Cardiac muscle cell (in vitro differentiated cells and primary cell): ENCODE data around the gene CD164L2. TPM values are rescaled to one million over a fixed set of nuclear protein-coding genes. Genes with fewer than 3 reads are reported as not detected.
"Not testable (repeated sequence)": the region's sequence is repeated elsewhere in the genome, so short reads cannot be mapped to it uniquely, and the experiment has no call there.

Experiments used
- DNase-seq, 2 donors: peaks; one replicate each; pipeline versions ENCODE4 v3.0.0 to v3.0.0-alpha.2; 2010 to 2017; ENCODE audit warnings: low read depth in 1 of 2, low spot score in 1 of 2
- H3K27ac ChIP-seq: fragments of 200-600 bp; sonication (generic); 2 replicates; pipeline ENCODE4 v1.5.1; 2016
- H3K27me3 ChIP-seq: fragments of 200-600 bp; sonication (generic); 2 replicates; pipeline ENCODE4 v1.6.0; 2016; ENCODE audit warnings: control low read depth
- H3K36me3 ChIP-seq: fragments of 200-600 bp; sonication (generic); 2 replicates; pipeline ENCODE4 v1.5.1; 2016; ENCODE audit warnings: control low read depth
- H3K4me1 ChIP-seq: fragments of 200-600 bp; sonication (generic); 2 replicates; pipeline ENCODE4 v1.8.1; 2017; ENCODE audit warnings: low read depth, mild to moderate bottlenecking, mixed run types
- H3K4me3 ChIP-seq: fragments of 200-600 bp; sonication (generic); 2 replicates; pipeline ENCODE4 v1.5.1; 2016; ENCODE audit warnings: mild to moderate bottlenecking
- H3K9me3 ChIP-seq: fragments of 200-600 bp; sonication (generic); 2 replicates; pipeline ENCODE4 v1.5.1; 2017; ENCODE audit warnings: low read depth, mild to moderate bottlenecking, control low read depth
- polyA plus RNA-seq: library from polyadenylated mRNA; unstranded; fragments of >200 nt; fragmentation: Nextera tagmentation; extraction: Ambion mirVana; gene quantifications from 2 replicates; pipeline ENCODE4 v1.2.1, GENCODE V29; 2016
- total RNA-seq: library from RNA; depleted of rRNA; stranded (reverse); fragments of >200 nt; gene quantifications from 2 replicates; pipeline ENCODE4 v1.2.3, GENCODE V29; 2016
- TF ChIP-seq, protein P1 (sequence below): IDR thresholded peaks from 2 replicates; pipeline ENCODE4 v1.5.1; 2012; ENCODE audit warnings: low read depth, mild to moderate bottlenecking, low read length

The CD164L2 gene
- total and polyA plus RNA-seq, 2 experiments from 2014 or later, result 0.24 to 0.62 TPM

DNA sequence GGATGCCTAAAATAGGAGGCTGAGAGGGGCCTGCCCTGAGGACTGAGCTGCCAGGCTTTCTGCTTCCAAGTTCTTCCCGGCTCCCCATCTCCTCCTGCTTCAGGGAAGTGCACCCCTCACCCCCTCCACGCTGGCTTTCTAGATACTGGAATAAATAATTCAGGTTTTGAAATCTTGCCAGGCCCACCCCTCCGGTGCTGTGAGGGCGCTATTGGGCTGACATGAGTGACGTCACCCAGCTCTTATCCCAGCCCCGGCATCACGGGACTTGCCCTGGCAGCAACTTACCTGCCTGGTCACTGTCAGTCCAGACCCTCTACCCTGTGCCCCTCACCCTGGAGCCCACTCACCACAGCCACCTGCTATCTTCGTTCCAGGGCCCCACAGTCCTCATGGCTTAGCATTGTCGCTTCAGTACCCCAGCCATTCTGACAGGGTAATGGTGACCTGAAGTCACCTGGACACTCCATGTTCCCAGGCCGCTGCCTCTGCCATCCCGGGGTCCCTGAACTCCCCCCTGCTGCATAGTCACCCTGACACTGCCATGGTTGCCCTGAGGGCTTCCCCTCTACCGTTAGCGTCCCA lies 8.5 kb upstream of the CD164L2 start:
- Histone ChIP-seq H3K27ac (no peak overlapping the region), H3K4me1 (no peaks in the 10 kb centered on the region), H3K27me3 (no peaks in the 10 kb centered on the region), H3K9me3 (no peaks in the 10 kb centered on the region), H3K4me3 (no peak overlapping the region), H3K36me3 (no peaks in the 10 kb centered on the region)
- TF ChIP-seq, protein P1, sequence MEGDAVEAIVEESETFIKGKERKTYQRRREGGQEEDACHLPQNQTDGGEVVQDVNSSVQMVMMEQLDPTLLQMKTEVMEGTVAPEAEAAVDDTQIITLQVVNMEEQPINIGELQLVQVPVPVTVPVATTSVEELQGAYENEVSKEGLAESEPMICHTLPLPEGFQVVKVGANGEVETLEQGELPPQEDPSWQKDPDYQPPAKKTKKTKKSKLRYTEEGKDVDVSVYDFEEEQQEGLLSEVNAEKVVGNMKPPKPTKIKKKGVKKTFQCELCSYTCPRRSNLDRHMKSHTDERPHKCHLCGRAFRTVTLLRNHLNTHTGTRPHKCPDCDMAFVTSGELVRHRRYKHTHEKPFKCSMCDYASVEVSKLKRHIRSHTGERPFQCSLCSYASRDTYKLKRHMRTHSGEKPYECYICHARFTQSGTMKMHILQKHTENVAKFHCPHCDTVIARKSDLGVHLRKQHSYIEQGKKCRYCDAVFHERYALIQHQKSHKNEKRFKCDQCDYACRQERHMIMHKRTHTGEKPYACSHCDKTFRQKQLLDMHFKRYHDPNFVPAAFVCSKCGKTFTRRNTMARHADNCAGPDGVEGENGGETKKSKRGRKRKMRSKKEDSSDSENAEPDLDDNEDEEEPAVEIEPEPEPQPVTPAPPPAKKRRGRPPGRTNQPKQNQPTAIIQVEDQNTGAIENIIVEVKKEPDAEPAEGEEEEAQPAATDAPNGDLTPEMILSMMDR, result no peak
- DNase-seq, result peak; percentile 38 to 64

DNA sequence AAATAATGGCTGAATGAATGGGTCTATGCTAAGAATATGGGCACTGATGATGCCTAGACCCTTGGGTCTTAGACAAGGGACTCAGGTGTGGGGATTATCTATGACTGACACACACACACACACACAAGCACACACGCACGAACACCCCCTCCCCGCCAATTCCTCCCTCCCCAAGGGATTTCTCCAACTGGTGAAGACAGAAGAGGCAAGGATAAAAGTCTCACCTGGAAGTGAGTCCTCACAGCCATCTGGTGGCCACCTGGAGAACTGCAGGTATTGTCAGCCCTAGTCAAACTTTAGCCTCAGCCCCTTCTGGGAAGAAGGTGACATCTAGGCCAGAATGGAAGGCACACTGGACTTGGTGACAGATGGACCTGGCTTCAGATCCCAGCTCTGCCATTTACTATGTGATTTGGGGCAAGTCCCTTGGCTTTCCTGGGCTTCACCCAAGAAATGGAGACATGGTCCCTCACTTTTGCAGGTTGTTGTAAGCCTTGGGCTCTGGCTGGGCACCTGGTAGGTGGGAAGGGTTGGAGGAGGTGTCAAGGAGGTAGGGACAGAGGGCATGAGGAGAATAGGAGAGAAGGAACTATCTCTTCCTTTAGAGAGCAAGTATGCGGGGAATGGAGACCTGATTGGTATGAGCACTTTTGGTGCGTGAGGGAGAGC lies 5.3 kb upstream of the CD164L2 start:
- peak; percentile 49 to 74 for DNase-seq
- Histone ChIP-seq H3K27me3 (peaks cover 3% of the 10 kb centered on the region), H3K27ac (no peak overlapping the region), H3K4me3 (no peak overlapping the region), H3K9me3 (no peaks in the 10 kb centered on the region), H3K36me3 (no peaks in the 10 kb centered on the region), H3K4me1 (no peaks in the 10 kb centered on the region)
- TF ChIP-seq, protein P1, result peak; percentile 91

DNA sequence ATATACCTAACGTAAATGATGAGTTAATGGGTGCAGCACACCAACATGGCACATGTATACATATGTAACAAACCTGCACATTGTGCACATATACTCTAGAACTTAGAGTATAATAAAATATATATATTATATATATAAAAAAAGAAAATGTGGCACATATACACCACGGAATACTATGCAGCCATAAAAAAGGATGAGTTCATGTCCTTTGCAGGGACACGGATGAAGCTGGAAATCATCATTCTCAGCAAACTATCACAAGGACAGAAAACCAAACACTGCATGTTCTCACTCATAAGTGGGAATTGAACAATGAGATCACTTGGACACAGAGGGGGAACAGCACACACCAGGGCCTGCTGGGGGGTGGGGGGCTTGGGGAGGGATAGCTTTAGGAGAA lies 1.7 kb upstream of the CD164L2 start:
- H3K27ac ChIP-seq, DNase-seq, H3K9me3 ChIP-seq, H3K4me1 ChIP-seq, H3K36me3 ChIP-seq, H3K4me3 ChIP-seq: not testable (repeated sequence)
- H3K27me3 ChIP-seq, result peaks cover 15% of the 10 kb centered on the region

DNA sequence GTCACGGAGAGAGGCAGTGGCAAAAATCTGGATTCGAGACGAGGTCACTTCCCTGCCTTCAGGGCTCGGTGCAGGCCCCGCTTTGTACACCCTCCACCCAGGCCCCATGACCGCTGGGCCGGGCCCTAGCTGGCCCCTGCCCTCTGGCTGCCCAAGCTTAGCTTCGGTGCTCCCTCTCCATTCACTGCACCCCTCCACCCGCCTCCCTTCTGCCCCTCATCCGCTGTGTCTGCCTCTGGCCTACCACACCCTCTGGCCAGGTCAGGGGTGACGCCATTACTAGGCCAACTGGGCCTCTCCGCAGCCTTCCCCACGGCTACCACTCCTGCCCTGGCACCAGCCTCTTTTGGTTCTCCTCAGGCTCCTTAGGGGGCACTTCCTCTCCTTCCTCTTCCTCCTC lies 528 bp upstream of the CD164L2 start:
- H3K4me3 ChIP-seq, result no peak overlapping the region
- no peaks in the 10 kb centered on the region for H3K36me3 ChIP-seq
- no peak for DNase-seq
- TF ChIP-seq, protein P1, result no peak
- H3K9me3 ChIP-seq, result no peaks in the 10 kb centered on the region
- no peak overlapping the region for H3K27ac ChIP-seq
- no peaks in the 10 kb centered on the region for H3K4me1 ChIP-seq
- peaks cover 15% of the 10 kb centered on the region for H3K27me3 ChIP-seq

DNA sequence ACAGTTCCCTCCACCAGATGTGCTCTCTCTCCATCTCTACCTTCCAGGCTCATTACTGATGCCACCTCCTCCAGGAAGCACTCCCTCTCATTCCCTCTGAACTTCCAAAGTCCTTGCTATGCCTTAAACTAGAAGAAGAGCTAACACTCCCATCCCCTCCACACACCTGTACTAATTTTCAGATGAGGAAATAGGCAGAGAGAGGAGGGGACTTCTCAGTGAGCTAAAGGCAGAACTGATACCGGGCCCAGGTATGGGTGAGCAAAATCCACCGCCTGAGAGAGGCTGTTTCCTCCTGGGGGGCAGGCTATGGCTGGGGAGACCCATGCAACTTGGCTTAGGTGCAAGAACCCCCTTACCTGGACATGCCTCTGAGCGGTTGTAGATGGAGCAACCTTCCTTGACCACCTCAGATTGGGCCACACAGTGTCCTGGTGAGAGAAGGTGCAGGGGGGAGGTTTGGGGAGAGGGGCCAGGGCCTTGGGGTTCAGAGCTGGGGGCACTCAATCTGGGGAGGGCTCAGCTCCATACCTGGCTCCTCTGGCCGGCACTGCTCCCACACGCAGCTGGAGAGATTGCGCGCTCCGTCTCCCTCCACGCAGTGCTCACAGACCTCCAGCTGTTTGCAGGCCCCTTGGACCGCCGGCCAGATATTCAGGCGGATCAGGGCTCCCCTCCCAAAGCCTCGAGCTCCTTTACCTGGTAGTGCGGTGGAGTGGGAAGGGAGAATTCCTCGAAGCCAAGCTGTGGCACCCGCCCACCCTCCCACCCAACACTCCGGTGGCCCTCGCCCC lies 967 bp downstream of the CD164L2 start:
- DNase-seq, result no peak
- peaks cover 15% of the 10 kb centered on the region for H3K27me3 ChIP-seq
- H3K9me3 ChIP-seq, result no peaks in the 10 kb centered on the region
- no peaks in the 10 kb centered on the region for H3K4me1 ChIP-seq
- no peak overlapping the region for H3K27ac ChIP-seq
- H3K4me3 ChIP-seq, result no peak overlapping the region
- TF ChIP-seq, protein P1, result no peak
- no peaks in the 10 kb centered on the region for H3K36me3 ChIP-seq
